DOHH2 (cell line): ENCODE data around the gene TMEM164.
"Not testable (repeated sequence)": the region's sequence is repeated elsewhere in the genome, so short reads cannot be mapped to it uniquely, and the experiment has no call there.

Experiments used
- H3F3A ChIP-seq: fragments of 200-600 bp; sonication (generic), shearing (Covaris generic); 2 replicates; pipeline ENCODE4 v1.6.0; 2016; ENCODE audit warnings: antibody characterized with exemption, mild to moderate bottlenecking; ENCODE audit not compliant: control insufficient read depth, insufficient read depth
- H3K27ac ChIP-seq: fragments of 200-600 bp; sonication (generic); 2 replicates; pipeline ENCODE4 v1.5.1; 2014; ENCODE audit warnings: low read depth, mild to moderate bottlenecking, low read length, moderate library complexity
- H3K27me3 ChIP-seq: fragments of 200-600 bp; sonication (generic); 2 replicates; pipeline ENCODE4 v1.6.1; 2014; ENCODE audit warnings: mild to moderate bottlenecking, low read length, mixed read lengths; ENCODE audit not compliant: control insufficient read depth
- H3K36me3 ChIP-seq: fragments of 200-600 bp; sonication (generic); 2 replicates; pipeline ENCODE4 v1.6.1; 2014; ENCODE audit warnings: mild to moderate bottlenecking, low read length, moderate library complexity, mixed read lengths; ENCODE audit not compliant: control insufficient read depth
- H3K4me1 ChIP-seq: fragments of 200-600 bp; sonication (generic); 2 replicates; pipeline ENCODE4 v1.6.1; 2014; ENCODE audit warnings: mild to moderate bottlenecking, low read length, mixed read lengths; ENCODE audit not compliant: control insufficient read depth
- H3K4me2 ChIP-seq: fragments of 200-600 bp; sonication (generic); 2 replicates; pipeline ENCODE4 v1.6.0; 2014; ENCODE audit warnings: mild to moderate bottlenecking, low read length, moderate library complexity
- H3K4me3 ChIP-seq: fragments of 200-600 bp; sonication (generic); 2 replicates; pipeline ENCODE4 v1.5.1; 2014; ENCODE audit warnings: mild to moderate bottlenecking, low read length, mixed read lengths
- H3K79me2 ChIP-seq: fragments of 200-600 bp; sonication (generic); 2 replicates; pipeline ENCODE4 v1.6.1; 2014; ENCODE audit warnings: mild to moderate bottlenecking, low read length, mixed read lengths; ENCODE audit not compliant: control insufficient read depth
- H3K9me2 ChIP-seq: fragments of 200-600 bp; sonication (generic); replicated peaks from 2 replicates; pipeline ENCODE4 v1.6.1; 2014; ENCODE audit warnings: mild to moderate bottlenecking, low read length, mixed read lengths; ENCODE audit not compliant: control insufficient read depth
- H3K9me3 ChIP-seq: fragments of 200-600 bp; sonication (generic); 2 replicates; pipeline ENCODE4 v1.6.1; 2014; ENCODE audit warnings: antibody characterized with exemption, low read length, mixed read lengths; ENCODE audit not compliant: control insufficient read depth, insufficient read depth
- H4K20me1 ChIP-seq: fragments of 200-600 bp; sonication (generic); 2 replicates; pipeline ENCODE4 v1.6.0; 2014; ENCODE audit warnings: low read depth, mild to moderate bottlenecking, antibody characterized with exemption, low read length, moderate library complexity; ENCODE audit not compliant: control insufficient read depth, insufficient read depth
- CTCF ChIP-seq: fragments of 200-600 bp; sonication (generic); IDR thresholded peaks from one replicate; pipeline ENCODE4 v1.5.1; 2014; ENCODE audit warnings: antibody characterized with exemption, mild to moderate bottlenecking, low read depth, low read length; ENCODE audit not compliant: poor library complexity, severe bottlenecking
- EZH2phosphoT487 ChIP-seq: fragments of 200-600 bp; sonication (generic); IDR thresholded peaks from 2 replicates; pipeline ENCODE4 v1.6.1; 2017; ENCODE audit warnings: borderline replicate concordance, mild to moderate bottlenecking, antibody characterized with exemption, low read length, moderate library complexity, mixed read lengths

Gene TMEM164

GRCh38 chrX:110146521-110146920, 143.6 kb downstream of the TMEM164 start:
- Histone ChIP-seq H3K27ac (no peak overlapping the region), H3K79me2 (no peaks in the 10 kb centered on the region), H3K36me3 (no peaks in the 10 kb centered on the region), H3K4me3 (no peak overlapping the region), H3K4me2 (no peak overlapping the region), H3K27me3 (no peaks in the 10 kb centered on the region), H3K9me2 (no peaks in the 10 kb centered on the region), H4K20me1 (no peaks in the 10 kb centered on the region), H3F3A (no peaks in the 10 kb centered on the region), H3K4me1 (peaks cover 7% of the 10 kb centered on the region; the same call in 1 of the 2 replicates), H3K9me3 (no peaks in the 10 kb centered on the region)
- TF ChIP-seq EZH2phosphoT487 (no peak), CTCF (peak; percentile 48)

- H3K36me3 ChIP-seq = no peaks in the 10 kb centered on the region
- no peaks in the 10 kb centered on the region for H3K27me3 ChIP-seq
- no peak overlapping the region for H3K27ac ChIP-seq
- no peaks in the 10 kb centered on the region for H3K9me2 ChIP-seq
- H3K79me2 ChIP-seq = no peaks in the 10 kb centered on the region
- no peak overlapping the region for H3K4me2 ChIP-seq
- no peak overlapping the region for H3K4me3 ChIP-seq
- no peaks in the 10 kb centered on the region for H3K9me3 ChIP-seq
- no peaks in the 10 kb centered on the region for H3F3A ChIP-seq
- H3K4me1 ChIP-seq = no peaks in the 10 kb centered on the region
- TF ChIP-seq EZH2phosphoT487 (no peak), CTCF (no peak)
- no peaks in the 10 kb centered on the region for H4K20me1 ChIP-seq
Measured at GRCh38 chrX:110153244-110153643, 150.3 kb downstream of the TMEM164 start.

- TF ChIP-seq EZH2phosphoT487 = no peak
- TF ChIP-seq CTCF = no peak
- H3K4me3 ChIP-seq = no peak overlapping the region
- H3K9me2 ChIP-seq = no peaks in the 10 kb centered on the region
Measured at GRCh38 chrX:110153896-110154295, 151.0 kb downstream of the TMEM164 start.

GRCh38 chrX:110154328-110154727, 151.4 kb downstream of the TMEM164 start:
- not testable (repeated sequence) for H3F3A ChIP-seq, H4K20me1 ChIP-seq, H3K4me1 ChIP-seq

More at GRCh38 chrX:110153896-110154295, 151.0 kb downstream of the TMEM164 start:
- Histone ChIP-seq H3K79me2 (no peaks in the 10 kb centered on the region), H3F3A (no peaks in the 10 kb centered on the region), H3K9me3 (no peaks in the 10 kb centered on the region), H4K20me1 (no peaks in the 10 kb centered on the region), H3K36me3 (no peaks in the 10 kb centered on the region), H3K4me1 (peaks cover under 1% of the 10 kb centered on the region), H3K4me2 (no peak overlapping the region), H3K27me3 (no peaks in the 10 kb centered on the region), H3K27ac (no peak overlapping the region)

More at GRCh38 chrX:110154328-110154727, 151.4 kb downstream of the TMEM164 start:
- not testable (repeated sequence) for H3K79me2 ChIP-seq, H3K9me3 ChIP-seq, H3K27me3 ChIP-seq, H3K4me3 ChIP-seq, H3K9me2 ChIP-seq, H3K36me3 ChIP-seq, H3K27ac ChIP-seq, H3K4me2 ChIP-seq
